Chondrocyte (in vitro differentiated cells): ENCODE data around the gene GMEB2. TPM values are rescaled to one million over a fixed set of nuclear protein-coding genes. Genes with fewer than 3 reads are reported as not detected.

Experiments
- DNase-seq: peaks from one replicate; pipeline ENCODE4 v3.0.0; 2021; ENCODE audit warnings: mixed read lengths, low spot score
- H3K27ac Mint-ChIP-seq: one replicate; pipeline ENCODE4 v1.8.0; 2021; ENCODE audit warnings: mild to moderate bottlenecking, moderate library complexity, mixed read lengths; ENCODE audit not compliant: unreplicated experiment
- H3K27me3 Mint-ChIP-seq: 2 replicates; pipeline ENCODE4 v1.8.0; 2021; ENCODE audit warnings: low read depth, mixed read lengths
- H3K36me3 Mint-ChIP-seq: 2 replicates; pipeline ENCODE4 v1.8.0; 2021; ENCODE audit warnings: low read depth, mixed read lengths
- H3K4me1 Mint-ChIP-seq: 2 replicates; pipeline ENCODE4 v1.8.0; 2021; ENCODE audit warnings: low read depth, mild to moderate bottlenecking, mixed read lengths
- H3K4me3 Mint-ChIP-seq: one replicate; pipeline ENCODE4 v1.8.0; 2021; ENCODE audit warnings: mild to moderate bottlenecking, moderate library complexity, mixed read lengths; ENCODE audit not compliant: unreplicated experiment
- H3K9me3 Mint-ChIP-seq: 2 replicates; pipeline ENCODE4 v1.8.0; 2021; ENCODE audit warnings: low read depth, mixed read lengths
- CTCF ChIP-seq: fragments of 200-600 bp; sonication (generic); IDR thresholded peaks from 2 replicates; pipeline ENCODE4 v1.5.0; 2021; ENCODE audit warnings: antibody characterized with exemption, mild to moderate bottlenecking, moderate library complexity
- total RNA-seq: library from RNA; stranded (reverse); gene quantifications from 3 replicates; pipeline ENCODE4 v1.2.1, GENCODE V29; 2021

GMEB2 gene
- total RNA-seq, 1 donor from 2014 or later, result 8.5 TPM

DNA sequence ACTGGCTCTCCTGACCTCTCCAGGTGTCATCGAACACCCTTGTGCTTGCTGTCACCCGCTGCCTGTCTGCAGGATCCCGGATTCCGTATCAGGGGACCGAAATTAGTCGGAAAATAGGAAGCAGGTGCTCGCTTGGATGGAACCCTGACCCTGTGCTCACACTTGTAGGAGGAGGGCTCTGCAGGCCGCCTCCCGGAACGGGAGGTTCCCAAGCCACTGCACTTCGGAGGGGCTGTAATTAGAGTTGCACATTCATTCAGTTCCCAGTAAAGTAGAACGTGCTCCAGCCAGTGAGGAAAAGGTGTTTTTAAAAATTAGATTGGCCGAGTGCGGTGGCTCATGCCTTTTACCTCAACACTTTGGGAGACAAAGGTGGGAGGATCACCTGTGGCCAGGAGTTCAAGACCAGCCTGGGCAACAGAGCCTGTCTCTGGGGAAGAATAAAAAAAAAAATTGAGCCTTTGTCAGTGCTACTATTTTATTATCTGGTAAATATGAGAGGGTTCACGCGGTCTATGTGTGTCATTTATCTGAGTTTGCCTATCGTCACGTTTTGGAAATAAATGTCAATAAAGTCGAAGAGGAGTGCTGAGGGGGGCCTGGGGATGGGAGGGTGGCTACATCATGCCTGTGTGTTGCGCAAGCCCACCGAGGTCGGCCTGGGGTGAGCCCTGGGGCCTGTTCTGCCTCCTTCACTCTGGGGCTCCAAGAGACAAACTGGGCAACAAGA is 1.5 kb upstream of the GMEB2 start:
- Mint-ChIP-seq H3K4me1 (peaks cover 14% of the 10 kb centered on the region), H3K4me3 (peak overlapping the region; percentile 71), H3K36me3 (no peaks in the 10 kb centered on the region), H3K27me3 (no peaks in the 10 kb centered on the region), H3K27ac (no peak overlapping the region), H3K9me3 (no peaks in the 10 kb centered on the region)
- DNase-seq, result peak; percentile 40
- TF ChIP-seq CTCF, result no peak

GRCh38 chr20:63627751-63628245 is 897 bp upstream of the GMEB2 start:
- no peaks in the 10 kb centered on the region for H3K9me3 Mint-ChIP-seq
- DNase-seq, result peak; percentile 85
- no peak for TF ChIP-seq CTCF
- H3K4me3 Mint-ChIP-seq, result peak overlapping the region; percentile 71
- H3K27ac Mint-ChIP-seq, result no peak overlapping the region
- peaks cover 14% of the 10 kb centered on the region for H3K4me1 Mint-ChIP-seq
- H3K36me3 Mint-ChIP-seq, result no peaks in the 10 kb centered on the region
- no peaks in the 10 kb centered on the region for H3K27me3 Mint-ChIP-seq

GRCh38 chr20:63627129-63627750 is 339 bp upstream of the GMEB2 start:
- no peak for TF ChIP-seq CTCF
- DNase-seq, result peak; percentile 98
- H3K4me1 Mint-ChIP-seq, result peaks cover 14% of the 10 kb centered on the region
- no peaks in the 10 kb centered on the region for H3K9me3 Mint-ChIP-seq
- no peaks in the 10 kb centered on the region for H3K27me3 Mint-ChIP-seq
- no peak overlapping the region for H3K27ac Mint-ChIP-seq
- no peaks in the 10 kb centered on the region for H3K36me3 Mint-ChIP-seq
- H3K4me3 Mint-ChIP-seq, result peak overlapping the region; percentile 71

- H3K9me3 Mint-ChIP-seq, result no peaks in the 10 kb centered on the region
- H3K27me3 Mint-ChIP-seq, result no peaks in the 10 kb centered on the region
- no peaks in the 10 kb centered on the region for H3K36me3 Mint-ChIP-seq
- peaks cover 18% of the 10 kb centered on the region for H3K4me1 Mint-ChIP-seq
- no peak for TF ChIP-seq CTCF
- DNase-seq, result peak; percentile 83
- H3K27ac Mint-ChIP-seq, result peak overlapping the region; percentile 92
- H3K4me3 Mint-ChIP-seq, result peak overlapping the region; percentile 65
These were observed 1.0 kb downstream of the GMEB2 start for GRCh38 chr20:63625771-63626423.

DNA sequence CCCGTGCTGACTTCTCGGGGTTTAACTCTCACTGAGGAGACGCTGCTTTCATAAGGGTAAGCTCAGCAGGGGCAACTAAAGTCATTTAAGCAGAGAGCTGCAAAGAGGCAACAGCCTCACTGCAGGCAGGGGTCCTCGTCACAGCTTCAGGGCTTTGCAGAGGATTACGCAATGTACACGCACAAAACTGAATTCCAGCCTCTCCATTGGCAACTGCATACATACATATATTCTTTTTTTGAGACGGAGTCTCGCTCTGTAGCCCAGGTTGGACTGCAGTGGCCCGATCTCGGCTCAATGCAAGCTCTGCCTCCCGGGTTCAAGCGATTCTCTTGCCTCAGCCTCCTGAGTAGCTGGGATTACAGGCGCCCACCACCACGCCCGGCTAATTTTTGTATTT is 2.4 kb downstream of the GMEB2 start:
- no peak overlapping the region for H3K4me3 Mint-ChIP-seq
- H3K4me1 Mint-ChIP-seq, result peaks cover 20% of the 10 kb centered on the region

More for the DNA sequence above, 2.4 kb downstream of the GMEB2 start:
- Mint-ChIP-seq H3K27me3 (no peaks in the 10 kb centered on the region), H3K9me3 (no peaks in the 10 kb centered on the region), H3K27ac (no peak overlapping the region), H3K36me3 (no peaks in the 10 kb centered on the region)
- peak; percentile 19 for TF ChIP-seq CTCF
- peak; percentile 11 for DNase-seq
